ENCODE measurements around the gene FKBP15. TPM values are rescaled to one million over a fixed set of nuclear protein-coding genes. Genes with fewer than 3 reads are reported as not detected.
"Not testable (repeated sequence)": the region's sequence is repeated elsewhere in the genome, so short reads cannot be mapped to it uniquely, and the experiment has no call there.

FKBP15 gene
- total and polyA plus RNA-seq, 3 experiments from 2014 or later, result 17.7 to 30.7 (median 29.8) TPM

DNA sequence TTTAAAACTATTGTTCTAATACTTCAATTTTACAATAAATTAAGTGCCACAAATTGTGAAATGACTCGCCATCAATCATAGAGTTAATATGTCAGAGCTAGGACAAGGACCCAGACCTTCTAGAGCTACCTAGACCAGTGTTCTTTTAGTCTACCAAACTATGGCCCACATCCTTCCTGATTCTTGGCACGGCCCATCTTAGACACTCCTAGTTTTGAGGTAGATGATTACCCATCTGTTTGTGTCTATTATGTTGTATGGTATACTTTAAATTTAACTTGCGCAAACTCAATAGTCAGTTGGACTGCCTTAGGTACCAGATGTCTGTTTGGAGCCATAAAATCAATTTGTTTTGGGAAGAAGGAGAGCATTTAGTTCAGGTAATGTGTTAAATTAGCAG lies 36.8 kb upstream of the FKBP15 start:
- H3K4me1 Mint-ChIP-seq, result no peaks in the 10 kb centered on the region
- peaks cover 5 to 41% (median 16%) of the 10 kb centered on the region in 3 donors for H3K36me3 Mint-ChIP-seq
- H3K27ac Mint-ChIP-seq, result peak overlapping the region in 2 of 8 donors; percentile 5 to 29
- Histone ChIP-seq H3K4me1 (ENCODE audit: insufficient read depth, low read length) (no peaks in the 10 kb centered on the region), H3K9me3 (ENCODE audit: low read length) (no peaks in the 10 kb centered on the region), H3K27me3 (ENCODE audit: insufficient read depth, low read length, poor library complexity, severe bottlenecking) (no peaks in the 10 kb centered on the region), H3K36me3 (ENCODE audit: insufficient read depth, low read length) (peaks cover 6% of the 10 kb centered on the region), H3K4me3 (ENCODE audit: low read length) (no peak overlapping the region), H3K27ac (ENCODE audit: low read depth, low read length) (no peak overlapping the region)
- no peak for DNase-seq
- no peaks in the 10 kb centered on the region for H3K27me3 Mint-ChIP-seq
- ChIA-PET POLR2A (no interaction called here), CTCF (interaction anchor here (1.1 kb wide), 1 partner anchor 17 kb away, joined by 6 read pairs; no protein-coding TSS in a partner anchor)
- H3K9me3 Mint-ChIP-seq, result no peaks in the 10 kb centered on the region
- H3K4me3 Mint-ChIP-seq, result no peak overlapping the region

DNA sequence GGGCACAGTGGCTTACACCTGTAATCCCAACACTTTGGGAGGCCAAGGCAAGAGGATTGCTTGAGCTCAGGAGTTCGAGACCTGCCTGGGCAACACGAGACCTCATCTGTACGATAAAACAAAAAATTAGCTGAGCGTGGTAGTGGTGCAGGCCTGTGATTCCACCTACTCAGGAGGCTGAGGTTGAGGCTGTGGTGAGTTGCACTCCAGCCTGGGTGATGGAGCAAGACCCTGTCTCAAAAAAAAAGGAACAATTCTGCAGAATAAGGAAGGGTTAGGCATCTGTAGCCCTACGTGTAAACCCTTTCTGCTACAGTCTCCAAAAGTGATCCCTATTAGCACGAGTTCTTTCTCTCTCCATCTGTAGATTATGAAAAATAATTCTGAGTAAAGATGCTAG lies 34.4 kb upstream of the FKBP15 start:
- Histone ChIP-seq H3K9me3 (ENCODE audit: low read length) (no peaks in the 10 kb centered on the region), H3K27ac (ENCODE audit: low read depth, low read length) (no peak overlapping the region), H3K4me1 (ENCODE audit: insufficient read depth, low read length) (no peaks in the 10 kb centered on the region), H3K4me3 (ENCODE audit: low read length) (no peak overlapping the region), H3K27me3 (ENCODE audit: insufficient read depth, low read length, poor library complexity, severe bottlenecking) (no peaks in the 10 kb centered on the region), H3K36me3 (ENCODE audit: insufficient read depth, low read length) (peaks cover 6% of the 10 kb centered on the region)
- no peak for DNase-seq
- Mint-ChIP-seq H3K4me3 (no peak overlapping the region), H3K36me3 (peaks cover 8 to 28% (median 10%) of the 10 kb centered on the region in 3 donors), H3K27me3 (no peaks in the 10 kb centered on the region), H3K27ac (peak overlapping the region in 1 of 8 donors; percentile 36), H3K4me1 (no peaks in the 10 kb centered on the region), H3K9me3 (peaks cover 0 to 3% (median 0%) of the 10 kb centered on the region in 5 donors)
- POLR2A ChIA-PET, result no interaction called here
- CTCF ChIA-PET, result interaction anchor here (1.3 kb wide), 1 partner anchor 19 kb away, joined by 5 read pairs; the partner anchor contains the start of gene CDC26

DNA sequence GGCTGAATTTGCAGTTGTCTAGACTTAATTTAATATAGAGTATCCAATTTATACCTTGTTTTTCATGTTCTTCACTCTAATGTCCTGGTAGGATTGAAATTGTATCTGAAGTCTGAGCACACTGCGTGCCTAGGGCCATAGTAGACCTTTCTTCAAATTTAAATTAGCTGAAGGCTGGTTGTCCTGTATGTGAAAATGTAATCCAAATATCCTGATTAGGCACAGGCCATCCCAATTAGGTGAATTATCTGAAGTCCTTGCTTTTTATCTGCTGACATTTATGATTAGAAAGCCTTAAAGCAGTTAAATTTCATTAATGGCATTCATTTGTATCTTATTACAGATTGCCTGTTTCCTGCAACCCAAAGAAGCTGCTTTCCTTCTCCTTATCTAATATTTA lies 33.9 kb upstream of the FKBP15 start:
- H3K4me1 Mint-ChIP-seq, result no peaks in the 10 kb centered on the region
- CTCF ChIA-PET, result interaction anchor here (1.3 kb wide), 1 partner anchor 19 kb away, joined by 5 read pairs; the partner anchor contains the start of gene CDC26
- no peak for DNase-seq

DNA sequence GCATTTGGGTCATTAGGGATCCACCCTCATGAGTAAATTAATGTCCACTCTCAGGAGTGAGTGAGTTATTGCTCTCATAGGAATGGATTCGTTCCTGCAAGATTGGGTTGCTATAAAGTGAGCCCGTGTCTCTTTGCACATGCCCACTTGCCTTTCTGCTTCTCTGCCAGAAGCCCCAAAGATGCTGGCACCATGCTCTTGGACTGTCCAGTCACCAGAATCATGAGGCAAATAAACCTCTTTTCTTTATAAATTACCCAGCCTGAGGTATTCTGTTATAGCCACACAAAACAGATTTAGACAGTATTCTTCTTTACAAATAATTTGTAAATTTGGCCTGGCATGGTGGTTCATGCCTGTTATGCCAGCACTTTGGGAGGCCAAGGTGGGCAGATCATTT lies 29.7 kb upstream of the FKBP15 start:
- H3K27ac ChIP-seq (ENCODE audit: low read depth, low read length), result no peak overlapping the region
- Mint-ChIP-seq H3K4me1 (no peaks in the 10 kb centered on the region), H3K36me3 (peaks cover 0 to 9% (median 1%) of the 10 kb centered on the region in 3 donors), H3K9me3 (peaks cover 0 to 3% (median 2%) of the 10 kb centered on the region in 5 donors), H3K27me3 (no peaks in the 10 kb centered on the region), H3K4me3 (no peak overlapping the region), H3K27ac (no peak overlapping the region)
- no peaks in the 10 kb centered on the region for H3K4me1 ChIP-seq (ENCODE audit: insufficient read depth, low read length)
- ChIA-PET POLR2A (no interaction called here), CTCF (no interaction called here)
- H3K4me3 ChIP-seq (ENCODE audit: low read length), result no peak overlapping the region
- DNase-seq, result no peak
- H3K36me3 ChIP-seq (ENCODE audit: insufficient read depth, low read length), result no peaks in the 10 kb centered on the region
- no peaks in the 10 kb centered on the region for H3K9me3 ChIP-seq (ENCODE audit: low read length)
- H3K27me3 ChIP-seq (ENCODE audit: insufficient read depth, low read length, poor library complexity, severe bottlenecking), result no peaks in the 10 kb centered on the region

More for the DNA sequence above, 33.9 kb upstream of the FKBP15 start:
- H3K27me3 Mint-ChIP-seq, result no peaks in the 10 kb centered on the region
- H3K36me3 ChIP-seq (ENCODE audit: insufficient read depth, low read length), result peaks cover 4% of the 10 kb centered on the region
- peaks cover 5 to 24% (median 6%) of the 10 kb centered on the region in 3 donors for H3K36me3 Mint-ChIP-seq
- H3K4me3 ChIP-seq (ENCODE audit: low read length), result no peak overlapping the region
- H3K27ac Mint-ChIP-seq, result no peak overlapping the region
- peaks cover 0 to 3% (median 0%) of the 10 kb centered on the region in 5 donors for H3K9me3 Mint-ChIP-seq
- no peaks in the 10 kb centered on the region for H3K9me3 ChIP-seq (ENCODE audit: low read length)
- no peak overlapping the region for H3K27ac ChIP-seq (ENCODE audit: low read depth, low read length)
- H3K4me3 Mint-ChIP-seq, result no peak overlapping the region
- POLR2A ChIA-PET, result no interaction called here
- H3K4me1 ChIP-seq (ENCODE audit: insufficient read depth, low read length), result no peaks in the 10 kb centered on the region
- H3K27me3 ChIP-seq (ENCODE audit: insufficient read depth, low read length, poor library complexity, severe bottlenecking), result no peaks in the 10 kb centered on the region

DNA sequence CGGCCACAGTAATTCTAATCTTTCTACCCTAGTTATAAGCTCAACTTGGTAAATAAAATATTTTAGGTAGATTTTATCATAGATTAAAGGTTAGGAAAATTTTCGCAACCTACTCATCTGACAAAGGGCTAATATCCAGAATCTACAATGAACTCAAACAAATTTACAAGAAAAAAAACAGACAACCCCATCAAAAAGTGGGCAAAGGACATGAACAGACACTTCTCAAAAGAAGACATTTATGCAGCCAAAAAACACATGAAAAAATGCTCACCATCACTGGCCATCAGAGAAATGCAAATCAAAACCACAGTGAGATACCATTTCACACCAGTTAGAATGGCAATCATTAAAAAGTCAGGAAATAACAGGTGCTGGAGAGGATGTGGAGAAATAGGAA lies 28.6 kb upstream of the FKBP15 start:
- H3K27me3 Mint-ChIP-seq; H3K27me3 ChIP-seq (ENCODE audit: insufficient read depth, low read length, poor library complexity, severe bottlenecking); H3K36me3 ChIP-seq (ENCODE audit: insufficient read depth, low read length); H3K27ac ChIP-seq (ENCODE audit: low read depth, low read length); CTCF ChIA-PET; H3K27ac Mint-ChIP-seq; DNase-seq; H3K4me3 Mint-ChIP-seq; H3K36me3 Mint-ChIP-seq; H3K9me3 ChIP-seq (ENCODE audit: low read length); H3K9me3 Mint-ChIP-seq; H3K4me3 ChIP-seq (ENCODE audit: low read length); H3K4me1 Mint-ChIP-seq; H3K4me1 ChIP-seq (ENCODE audit: insufficient read depth, low read length): not testable (repeated sequence)
- POLR2A ChIA-PET, result interaction anchor here (0.6 kb wide), 1 partner anchor 116 kb away, joined by 3 read pairs; no protein-coding TSS in a partner anchor

DNA sequence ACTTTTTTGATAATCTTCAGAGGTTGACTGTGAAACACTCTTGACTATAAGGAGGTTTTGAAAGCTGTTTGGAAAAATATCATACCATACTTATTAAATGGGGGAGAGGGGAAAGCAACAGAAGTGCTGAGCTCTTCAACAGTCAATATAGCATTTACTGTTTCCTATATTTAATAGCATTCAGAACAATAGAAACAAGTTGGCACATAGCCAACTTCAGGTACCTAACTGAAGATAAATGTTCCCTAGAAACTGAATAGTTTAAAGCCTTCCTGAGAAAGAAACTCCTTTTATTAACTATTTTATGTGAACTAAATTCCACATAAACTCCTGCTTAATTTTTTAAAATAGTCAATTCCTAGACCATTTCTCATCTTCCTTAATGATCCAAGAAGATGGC lies 26.6 kb upstream of the FKBP15 start:
- no peak overlapping the region for H3K27ac Mint-ChIP-seq
- Histone ChIP-seq H3K27me3 (ENCODE audit: insufficient read depth, low read length, poor library complexity, severe bottlenecking) (no peaks in the 10 kb centered on the region), H3K36me3 (ENCODE audit: insufficient read depth, low read length) (no peaks in the 10 kb centered on the region), H3K4me1 (ENCODE audit: insufficient read depth, low read length) (no peaks in the 10 kb centered on the region), H3K4me3 (ENCODE audit: low read length) (no peak overlapping the region), H3K9me3 (ENCODE audit: low read length) (no peaks in the 10 kb centered on the region), H3K27ac (ENCODE audit: low read depth, low read length) (no peak overlapping the region)
- H3K4me1 Mint-ChIP-seq, result no peaks in the 10 kb centered on the region
- H3K4me3 Mint-ChIP-seq, result no peak overlapping the region
- POLR2A ChIA-PET, result no interaction called here
- peaks cover 0 to 9% (median 1%) of the 10 kb centered on the region in 3 donors for H3K36me3 Mint-ChIP-seq
- peaks cover 0 to 3% (median 2%) of the 10 kb centered on the region in 5 donors for H3K9me3 Mint-ChIP-seq
- no peak for DNase-seq
- H3K27me3 Mint-ChIP-seq, result no peaks in the 10 kb centered on the region
- CTCF ChIA-PET, result no interaction called here

DNA sequence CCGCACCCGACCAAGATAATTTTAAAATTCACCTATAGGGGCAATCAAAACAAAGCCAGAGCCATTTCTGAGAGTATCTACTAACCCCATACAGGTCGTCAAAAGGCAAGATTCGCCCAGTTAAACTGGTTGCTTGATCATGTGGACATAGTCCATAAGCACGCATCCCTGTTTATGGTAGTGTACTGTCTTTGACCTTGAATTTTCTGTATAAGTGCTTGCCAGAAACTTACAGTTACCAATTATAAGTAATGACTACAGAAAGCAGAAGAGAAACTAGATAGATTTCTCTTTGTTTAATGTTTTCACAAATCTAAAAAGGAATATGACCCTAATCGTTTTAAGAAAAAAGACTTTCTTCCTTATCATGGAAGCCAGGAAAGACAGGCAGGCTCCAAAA lies 25.9 kb upstream of the FKBP15 start:
- peaks cover 0 to 9% (median 1%) of the 10 kb centered on the region in 3 donors for H3K36me3 Mint-ChIP-seq
- H3K4me3 Mint-ChIP-seq, result no peak overlapping the region
- H3K27me3 ChIP-seq (ENCODE audit: insufficient read depth, low read length, poor library complexity, severe bottlenecking), result no peaks in the 10 kb centered on the region
- no peaks in the 10 kb centered on the region for H3K4me1 ChIP-seq (ENCODE audit: insufficient read depth, low read length)
- no peaks in the 10 kb centered on the region for H3K27me3 Mint-ChIP-seq
- H3K27ac Mint-ChIP-seq, result no peak overlapping the region
- ChIA-PET POLR2A (no interaction called here), CTCF (no interaction called here)
- H3K9me3 ChIP-seq (ENCODE audit: low read length), result no peaks in the 10 kb centered on the region
- H3K4me3 ChIP-seq (ENCODE audit: low read length), result no peak overlapping the region
- no peak for DNase-seq
- H3K4me1 Mint-ChIP-seq, result no peaks in the 10 kb centered on the region
- H3K27ac ChIP-seq (ENCODE audit: low read depth, low read length), result no peak overlapping the region
- H3K9me3 Mint-ChIP-seq, result peaks cover 0 to 3% (median 2%) of the 10 kb centered on the region in 5 donors
- H3K36me3 ChIP-seq (ENCODE audit: insufficient read depth, low read length), result no peaks in the 10 kb centered on the region

DNA sequence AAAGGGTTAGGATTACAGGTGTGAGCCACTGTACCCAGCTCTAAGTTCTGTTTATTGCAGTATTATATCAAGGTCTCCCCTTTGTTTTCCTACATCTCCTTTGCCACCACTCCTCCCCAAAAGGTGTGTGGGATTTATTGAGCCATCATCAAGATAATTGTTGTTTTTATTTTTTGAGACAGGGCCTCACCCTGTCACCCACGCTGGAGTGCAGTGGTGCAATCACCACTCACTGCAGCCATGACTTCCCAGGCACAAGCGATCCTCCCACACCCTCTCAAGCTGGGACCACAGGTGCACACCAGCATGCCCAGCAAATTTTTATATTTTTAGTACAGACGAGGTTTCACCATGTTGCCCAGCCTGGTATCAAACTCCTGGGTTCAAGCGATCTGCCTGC lies 24.8 kb upstream of the FKBP15 start:
- no peak overlapping the region for H3K4me3 Mint-ChIP-seq
- Histone ChIP-seq H3K9me3 (ENCODE audit: low read length) (no peaks in the 10 kb centered on the region), H3K27me3 (ENCODE audit: insufficient read depth, low read length, poor library complexity, severe bottlenecking) (no peaks in the 10 kb centered on the region), H3K4me3 (ENCODE audit: low read length) (no peak overlapping the region), H3K36me3 (ENCODE audit: insufficient read depth, low read length) (no peaks in the 10 kb centered on the region), H3K27ac (ENCODE audit: low read depth, low read length) (no peak overlapping the region), H3K4me1 (ENCODE audit: insufficient read depth, low read length) (no peaks in the 10 kb centered on the region)
- ChIA-PET CTCF (no interaction called here), POLR2A (no interaction called here)
- DNase-seq, result no peak
- H3K36me3 Mint-ChIP-seq, result peaks cover 0 to 9% (median 1%) of the 10 kb centered on the region in 3 donors
- H3K27me3 Mint-ChIP-seq, result no peaks in the 10 kb centered on the region
- no peak overlapping the region for H3K27ac Mint-ChIP-seq
- peaks cover 0 to 3% (median 2%) of the 10 kb centered on the region in 5 donors for H3K9me3 Mint-ChIP-seq
- H3K4me1 Mint-ChIP-seq, result no peaks in the 10 kb centered on the region

Data from CD8-positive, alpha-beta memory T cell (primary cell).